COLO829 (cell line): ENCODE results near the gene C19orf53.

ENCODE experiments used
- DNase-seq: peaks from one replicate; pipeline ENCODE4 v3.0.0; 2012; ENCODE audit warnings: low spot score

C19orf53 gene

GRCh38 chr19:13796301-13797057 is 22.2 kb downstream of the C19orf53 start:
- DNase-seq = no peak

GRCh38 chr19:13797058-13797440 is 22.8 kb downstream of the C19orf53 start:
- DNase-seq = no peak

GRCh38 chr19:13797870-13798269 is 23.6 kb downstream of the C19orf53 start:
- DNase-seq = no peak

- no peak for DNase-seq
Measured at GRCh38 chr19:13799669-13800068, 25.4 kb downstream of the C19orf53 start.

GRCh38 chr19:13803038-13803437 is 28.8 kb downstream of the C19orf53 start:
- no peak for DNase-seq

GRCh38 chr19:13804830-13805683 is 30.8 kb downstream of the C19orf53 start:
- no peak for DNase-seq

- no peak for DNase-seq
Measured at GRCh38 chr19:13806728-13807127, 32.5 kb downstream of the C19orf53 start.

- no peak for DNase-seq
Measured at GRCh38 chr19:13807421-13808021, 33.3 kb downstream of the C19orf53 start.

- no peak for DNase-seq
Measured at GRCh38 chr19:13808856-13809255, 34.6 kb downstream of the C19orf53 start.

- DNase-seq = no peak
Measured at GRCh38 chr19:13812544-13812943, 38.3 kb downstream of the C19orf53 start.

- no peak for DNase-seq
Measured at GRCh38 chr19:13813147-13813546, 38.9 kb downstream of the C19orf53 start.

GRCh38 chr19:13814550-13814949 is 40.3 kb downstream of the C19orf53 start:
- DNase-seq = no peak

GRCh38 chr19:13817018-13817614 is 42.9 kb downstream of the C19orf53 start:
- DNase-seq = no peak

GRCh38 chr19:13817615-13818371 is 43.5 kb downstream of the C19orf53 start:
- DNase-seq = no peak

- DNase-seq = no peak
Measured at GRCh38 chr19:13819238-13819637, 45.0 kb downstream of the C19orf53 start.

GRCh38 chr19:13821292-13821691 is 47.0 kb downstream of the C19orf53 start:
- no peak for DNase-seq

GRCh38 chr19:13823256-13823655 is 49.0 kb downstream of the C19orf53 start:
- DNase-seq = no peak

GRCh38 chr19:13823901-13824300 is 49.6 kb downstream of the C19orf53 start:
- no peak for DNase-seq

GRCh38 chr19:13824703-13825102 is 50.4 kb downstream of the C19orf53 start:
- no peak for DNase-seq

- DNase-seq = no peak
Measured at GRCh38 chr19:13825489-13826441, 51.5 kb downstream of the C19orf53 start.
